ENCODE results near the gene SLC22A3. TPM values are rescaled to one million over a fixed set of nuclear protein-coding genes. Genes with fewer than 3 reads are reported as not detected.
"Not testable (repeated sequence)": the region's sequence is repeated elsewhere in the genome, so short reads cannot be mapped to it uniquely, and the experiment has no call there.

SLC22A3 gene, protein sequence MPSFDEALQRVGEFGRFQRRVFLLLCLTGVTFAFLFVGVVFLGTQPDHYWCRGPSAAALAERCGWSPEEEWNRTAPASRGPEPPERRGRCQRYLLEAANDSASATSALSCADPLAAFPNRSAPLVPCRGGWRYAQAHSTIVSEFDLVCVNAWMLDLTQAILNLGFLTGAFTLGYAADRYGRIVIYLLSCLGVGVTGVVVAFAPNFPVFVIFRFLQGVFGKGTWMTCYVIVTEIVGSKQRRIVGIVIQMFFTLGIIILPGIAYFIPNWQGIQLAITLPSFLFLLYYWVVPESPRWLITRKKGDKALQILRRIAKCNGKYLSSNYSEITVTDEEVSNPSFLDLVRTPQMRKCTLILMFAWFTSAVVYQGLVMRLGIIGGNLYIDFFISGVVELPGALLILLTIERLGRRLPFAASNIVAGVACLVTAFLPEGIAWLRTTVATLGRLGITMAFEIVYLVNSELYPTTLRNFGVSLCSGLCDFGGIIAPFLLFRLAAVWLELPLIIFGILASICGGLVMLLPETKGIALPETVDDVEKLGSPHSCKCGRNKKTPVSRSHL
- polyA plus RNA-seq (2012; ENCODE audit: low read depth, missing spikeins): not detected

DNA sequence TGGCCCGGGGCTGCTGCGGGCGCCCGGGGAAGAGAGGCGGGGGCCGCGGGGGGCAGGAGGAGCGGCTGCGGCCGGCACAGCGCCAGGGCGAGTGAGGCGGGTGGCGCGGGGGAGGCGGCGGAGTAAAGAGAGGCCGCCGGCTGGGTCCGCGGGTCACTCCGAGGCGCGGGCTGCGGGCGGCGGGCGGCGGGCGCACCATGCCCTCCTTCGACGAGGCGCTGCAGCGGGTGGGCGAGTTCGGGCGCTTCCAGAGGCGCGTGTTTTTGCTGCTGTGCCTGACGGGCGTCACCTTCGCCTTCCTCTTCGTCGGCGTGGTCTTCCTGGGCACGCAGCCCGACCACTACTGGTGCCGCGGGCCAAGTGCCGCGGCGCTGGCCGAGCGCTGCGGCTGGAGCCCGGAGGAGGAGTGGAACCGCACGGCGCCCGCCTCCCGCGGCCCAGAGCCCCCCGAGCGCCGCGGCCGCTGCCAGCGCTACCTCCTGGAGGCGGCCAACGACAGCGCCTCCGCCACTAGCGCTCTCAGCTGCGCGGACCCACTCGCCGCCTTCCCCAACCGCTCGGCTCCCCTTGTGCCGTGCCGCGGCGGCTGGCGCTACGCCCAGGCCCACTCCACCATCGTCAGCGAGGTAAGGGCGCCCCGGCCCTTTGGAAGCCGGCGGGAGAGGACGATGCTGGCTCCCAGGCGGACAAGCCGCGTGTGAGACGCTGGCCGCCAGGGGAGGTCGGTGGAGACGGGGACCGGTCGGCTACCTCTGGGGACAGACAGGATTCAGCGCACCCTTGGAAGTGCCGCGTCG, at the start of gene SLC22A3:
Gene SLC22A3 (plus strand): TSS at position 156 of the 797 bp plus-strand sequence. CDS start 42 bp downstream, at position 198.
- no peak for TF ChIP-seq SPI1 (IDR thresholded peaks at IDR 0.05; ENCODE audit: low read depth, low read length)
- no peak for TF ChIP-seq POLR2A (IDR thresholded peaks at IDR 0.05; ENCODE audit: low read depth, low read length)
- TF ChIP-seq POLR2AphosphoS5 (IDR thresholded peaks at IDR 0.05; ENCODE audit: low read depth, low read length): no peak
- no peak for TF ChIP-seq PAX5 (IDR thresholded peaks at IDR 0.05; ENCODE audit: insufficient read depth, low read length, severe bottlenecking)
- TF ChIP-seq POU2F2 (IDR thresholded peaks at IDR 0.05; ENCODE audit: low read depth, low read length): no peak
- TF ChIP-seq TAF1 (IDR thresholded peaks at IDR 0.05; ENCODE audit: low read depth, low read length): no peak
- FAIRE-seq: no peak
- peak; percentile 27 for DNase-seq (ENCODE audit: insufficient read length, low spot score)

DNA sequence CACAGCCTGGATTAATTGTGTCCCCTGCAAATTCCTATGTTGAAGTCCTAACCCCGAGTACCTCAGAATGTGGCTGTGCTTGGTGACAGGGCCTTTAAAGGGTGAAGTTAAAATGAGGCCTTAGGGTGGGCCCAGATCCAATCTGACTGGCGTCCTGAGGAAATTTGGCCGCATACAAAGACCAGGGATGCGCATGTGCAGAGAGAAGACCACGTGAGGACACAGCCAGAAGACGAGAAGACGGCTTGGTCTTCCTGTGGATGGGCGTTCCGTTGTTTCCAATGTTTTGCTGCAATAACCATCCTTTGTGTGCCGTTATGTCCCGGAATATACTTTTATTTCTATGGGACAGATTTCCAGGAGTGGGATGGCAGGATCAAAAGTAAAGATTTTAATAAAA, 48.6 kb upstream of the SLC22A3 start:
- FAIRE-seq (no peak), DNase-seq (ENCODE audit: insufficient read length, low spot score) (no peak)
- TF ChIP-seq POLR2AphosphoS5 (IDR thresholded peaks at IDR 0.05; ENCODE audit: low read depth, low read length): no peak
- no peak for TF ChIP-seq PAX5 (IDR thresholded peaks at IDR 0.05; ENCODE audit: insufficient read depth, low read length, severe bottlenecking)
- TF ChIP-seq POU2F2 (IDR thresholded peaks at IDR 0.05; ENCODE audit: low read depth, low read length): no peak
- no peak for TF ChIP-seq SPI1 (IDR thresholded peaks at IDR 0.05; ENCODE audit: low read depth, low read length)
- TF ChIP-seq POLR2A (IDR thresholded peaks at IDR 0.05; ENCODE audit: low read depth, low read length): no peak
- TF ChIP-seq TAF1 (IDR thresholded peaks at IDR 0.05; ENCODE audit: low read depth, low read length): no peak

GRCh38 chr6:160300076-160300695, 48.0 kb upstream of the SLC22A3 start:
- DNase-seq (ENCODE audit: insufficient read length, low spot score) (no peak), FAIRE-seq (no peak)
- TF ChIP-seq TAF1 (IDR thresholded peaks at IDR 0.05; ENCODE audit: low read depth, low read length) (no peak), POLR2A (IDR thresholded peaks at IDR 0.05; ENCODE audit: low read depth, low read length) (no peak), SPI1 (IDR thresholded peaks at IDR 0.05; ENCODE audit: low read depth, low read length) (no peak), PAX5 (IDR thresholded peaks at IDR 0.05; ENCODE audit: insufficient read depth, low read length, severe bottlenecking) (no peak)

- no peak for TF ChIP-seq SPI1 (IDR thresholded peaks at IDR 0.05; ENCODE audit: low read depth, low read length)
- TF ChIP-seq TAF1 (IDR thresholded peaks at IDR 0.05; ENCODE audit: low read depth, low read length): no peak
- TF ChIP-seq POLR2AphosphoS5 (IDR thresholded peaks at IDR 0.05; ENCODE audit: low read depth, low read length): no peak
- TF ChIP-seq PAX5 (IDR thresholded peaks at IDR 0.05; ENCODE audit: insufficient read depth, low read length, severe bottlenecking): no peak
- TF ChIP-seq POLR2A (IDR thresholded peaks at IDR 0.05; ENCODE audit: low read depth, low read length): no peak
- DNase-seq (ENCODE audit: insufficient read length, low spot score): no peak
- no peak for FAIRE-seq
These were observed 46.8 kb upstream of the SLC22A3 start for GRCh38 chr6:160301339-160301738.

DNA sequence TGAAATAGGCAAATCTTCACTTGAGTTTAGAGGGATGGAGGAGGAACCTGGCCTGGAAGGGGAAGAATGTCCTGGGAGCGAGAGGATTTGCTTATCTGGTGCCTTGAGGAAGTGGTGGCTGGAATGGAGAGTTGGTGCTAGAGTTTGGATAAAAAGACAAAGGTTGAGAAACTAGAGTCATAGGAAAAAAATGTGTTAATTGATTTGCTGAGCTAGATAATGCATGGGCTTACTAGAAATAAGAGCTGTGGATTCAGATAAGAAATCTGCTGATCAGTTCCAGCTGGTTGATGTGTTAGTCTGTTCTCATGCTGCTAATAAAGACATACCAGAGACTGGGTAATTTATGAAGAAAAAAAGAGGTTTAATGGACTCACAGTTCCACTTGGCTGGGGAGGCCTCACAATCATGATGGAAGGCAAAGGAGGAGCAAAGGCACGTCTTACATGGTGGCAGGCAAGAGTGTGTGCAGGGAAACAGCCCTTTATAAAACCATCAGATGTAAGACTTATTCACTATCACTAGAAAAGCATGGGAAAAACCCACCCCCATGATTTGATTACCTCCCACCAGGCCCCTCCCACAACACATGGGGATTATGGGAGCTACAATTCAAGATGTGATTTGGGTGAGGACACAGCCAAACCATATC, 45.6 kb upstream of the SLC22A3 start:
- not testable (repeated sequence) for DNase-seq (ENCODE audit: insufficient read length, low spot score); FAIRE-seq

DNA sequence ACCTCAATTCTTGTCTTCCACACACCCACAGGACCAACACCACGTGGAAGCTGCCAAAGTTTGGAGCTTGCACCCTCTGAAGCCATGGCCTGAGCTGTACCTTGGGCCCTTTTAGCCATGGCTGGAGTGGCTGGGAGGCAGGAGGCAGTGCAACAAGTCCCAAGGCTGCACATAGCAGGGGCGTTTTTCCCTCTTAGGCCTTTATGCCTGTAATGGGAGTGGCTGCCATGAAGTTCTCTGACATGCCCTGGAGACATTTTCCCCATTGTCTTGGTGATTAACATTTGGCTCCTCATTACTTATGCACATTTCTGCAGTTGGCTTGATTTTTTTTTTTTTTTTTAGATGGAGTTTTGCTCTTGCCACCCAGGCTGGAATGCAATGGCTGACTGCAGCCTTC, 44.4 kb upstream of the SLC22A3 start:
- DNase-seq (ENCODE audit: insufficient read length, low spot score): no peak
- no peak for FAIRE-seq
- TF ChIP-seq SPI1 (IDR thresholded peaks at IDR 0.05; ENCODE audit: low read depth, low read length): no peak
- TF ChIP-seq POLR2AphosphoS5 (IDR thresholded peaks at IDR 0.05; ENCODE audit: low read depth, low read length): no peak
- TF ChIP-seq POU2F2 (IDR thresholded peaks at IDR 0.05; ENCODE audit: low read depth, low read length): no peak

- TF ChIP-seq POU2F2 (IDR thresholded peaks at IDR 0.05; ENCODE audit: low read depth, low read length): no peak
- no peak for DNase-seq (ENCODE audit: insufficient read length, low spot score)
- FAIRE-seq: no peak
These were observed 42.1 kb upstream of the SLC22A3 start for GRCh38 chr6:160305926-160306713.

- TF ChIP-seq POU2F2 (IDR thresholded peaks at IDR 0.05; ENCODE audit: low read depth, low read length): no peak
- TF ChIP-seq PAX5 (IDR thresholded peaks at IDR 0.05; ENCODE audit: insufficient read depth, low read length, severe bottlenecking): no peak
- no peak for TF ChIP-seq POLR2A (IDR thresholded peaks at IDR 0.05; ENCODE audit: low read depth, low read length)
- TF ChIP-seq SPI1 (IDR thresholded peaks at IDR 0.05; ENCODE audit: low read depth, low read length): no peak
- FAIRE-seq (no peak), DNase-seq (ENCODE audit: insufficient read length, low spot score) (no peak)
These were observed 38.5 kb upstream of the SLC22A3 start for GRCh38 chr6:160309718-160310117.

DNA sequence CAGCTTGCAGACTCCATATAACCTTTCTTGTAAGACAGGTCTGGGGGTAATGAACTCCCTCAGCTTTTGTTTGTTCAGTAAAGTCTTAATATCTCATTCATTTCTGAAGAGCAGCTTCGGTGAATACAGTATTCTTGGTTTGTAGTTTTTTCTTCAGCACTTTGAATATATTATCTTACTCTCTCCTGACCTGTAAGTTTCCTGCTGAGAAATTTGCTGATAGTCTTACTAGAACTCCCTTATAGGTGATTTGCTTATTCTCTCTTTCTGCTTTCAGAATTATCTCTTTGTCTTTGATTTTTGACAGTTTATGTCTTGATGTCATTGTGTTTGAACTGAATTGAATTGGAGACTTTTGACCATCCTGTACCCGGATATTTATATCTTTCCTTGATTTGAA, 35.3 kb upstream of the SLC22A3 start:
- FAIRE-seq: no peak
- no peak for DNase-seq (ENCODE audit: insufficient read length, low spot score)
- TF ChIP-seq SPI1 (IDR thresholded peaks at IDR 0.05; ENCODE audit: low read depth, low read length): no peak

Data from GM12891 (cell line).